ENCODE data around the gene TMPRSS3.

DNA sequence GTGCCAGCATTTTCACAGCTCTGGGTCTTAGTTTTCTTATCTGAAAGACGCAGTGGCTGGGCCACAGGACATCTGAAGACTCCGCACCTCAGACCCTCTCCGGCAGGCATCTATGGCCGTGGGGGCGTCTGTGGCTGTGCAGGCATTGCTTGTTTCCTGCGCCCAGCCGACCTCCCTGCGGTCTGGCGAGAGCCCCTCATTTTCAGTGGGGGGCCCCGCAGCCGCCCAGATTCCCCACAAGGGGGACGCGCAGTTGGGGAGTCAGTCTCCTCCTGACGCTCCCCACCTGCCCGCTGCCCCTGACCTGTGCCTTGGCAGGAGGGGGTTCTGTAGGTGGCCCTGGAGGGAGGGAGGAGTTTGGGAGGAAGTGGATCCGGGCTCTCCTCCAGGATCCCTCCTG, 26.0 kb downstream of the TMPRSS3 start:
- TF ChIP-seq ZFP30 (CRISPR knock-in tag; IDR thresholded peaks at IDR 0.05): no peak
- no peak for TF ChIP-seq OSR1 (CRISPR knock-in tag; IDR thresholded peaks at IDR 0.05)
- TF ChIP-seq, protein P1, sequence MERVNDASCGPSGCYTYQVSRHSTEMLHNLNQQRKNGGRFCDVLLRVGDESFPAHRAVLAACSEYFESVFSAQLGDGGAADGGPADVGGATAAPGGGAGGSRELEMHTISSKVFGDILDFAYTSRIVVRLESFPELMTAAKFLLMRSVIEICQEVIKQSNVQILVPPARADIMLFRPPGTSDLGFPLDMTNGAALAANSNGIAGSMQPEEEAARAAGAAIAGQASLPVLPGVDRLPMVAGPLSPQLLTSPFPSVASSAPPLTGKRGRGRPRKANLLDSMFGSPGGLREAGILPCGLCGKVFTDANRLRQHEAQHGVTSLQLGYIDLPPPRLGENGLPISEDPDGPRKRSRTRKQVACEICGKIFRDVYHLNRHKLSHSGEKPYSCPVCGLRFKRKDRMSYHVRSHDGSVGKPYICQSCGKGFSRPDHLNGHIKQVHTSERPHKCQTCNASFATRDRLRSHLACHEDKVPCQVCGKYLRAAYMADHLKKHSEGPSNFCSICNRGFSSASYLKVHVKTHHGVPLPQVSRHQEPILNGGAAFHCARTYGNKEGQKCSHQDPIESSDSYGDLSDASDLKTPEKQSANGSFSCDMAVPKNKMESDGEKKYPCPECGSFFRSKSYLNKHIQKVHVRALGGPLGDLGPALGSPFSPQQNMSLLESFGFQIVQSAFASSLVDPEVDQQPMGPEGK (CRISPR knock-in tag; IDR thresholded peaks at IDR 0.05; ENCODE audit: borderline replicate concordance): no peak
- TF ChIP-seq GLIS3 (CRISPR knock-in tag; IDR thresholded peaks at IDR 0.05): no peak
- TF ChIP-seq TCF4 (CRISPR knock-in tag; IDR thresholded peaks at IDR 0.05; ENCODE audit: borderline replicate concordance): no peak
- TF ChIP-seq ZNF8 (CRISPR knock-in tag; IDR thresholded peaks at IDR 0.05): no peak
- no peak for TF ChIP-seq CSDC2 (CRISPR knock-in tag; IDR thresholded peaks at IDR 0.05)
- TF ChIP-seq, protein P2, sequence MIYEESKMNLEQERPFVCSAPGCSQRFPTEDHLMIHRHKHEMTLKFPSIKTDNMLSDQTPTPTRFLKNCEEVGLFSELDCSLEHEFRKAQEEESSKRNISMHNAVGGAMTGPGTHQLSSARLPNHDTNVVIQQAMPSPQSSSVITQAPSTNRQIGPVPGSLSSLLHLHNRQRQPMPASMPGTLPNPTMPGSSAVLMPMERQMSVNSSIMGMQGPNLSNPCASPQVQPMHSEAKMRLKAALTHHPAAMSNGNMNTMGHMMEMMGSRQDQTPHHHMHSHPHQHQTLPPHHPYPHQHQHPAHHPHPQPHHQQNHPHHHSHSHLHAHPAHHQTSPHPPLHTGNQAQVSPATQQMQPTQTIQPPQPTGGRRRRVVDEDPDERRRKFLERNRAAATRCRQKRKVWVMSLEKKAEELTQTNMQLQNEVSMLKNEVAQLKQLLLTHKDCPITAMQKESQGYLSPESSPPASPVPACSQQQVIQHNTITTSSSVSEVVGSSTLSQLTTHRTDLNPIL (CRISPR knock-in tag; IDR thresholded peaks at IDR 0.05; ENCODE audit: low read depth): no peak
- TF ChIP-seq, protein P3, sequence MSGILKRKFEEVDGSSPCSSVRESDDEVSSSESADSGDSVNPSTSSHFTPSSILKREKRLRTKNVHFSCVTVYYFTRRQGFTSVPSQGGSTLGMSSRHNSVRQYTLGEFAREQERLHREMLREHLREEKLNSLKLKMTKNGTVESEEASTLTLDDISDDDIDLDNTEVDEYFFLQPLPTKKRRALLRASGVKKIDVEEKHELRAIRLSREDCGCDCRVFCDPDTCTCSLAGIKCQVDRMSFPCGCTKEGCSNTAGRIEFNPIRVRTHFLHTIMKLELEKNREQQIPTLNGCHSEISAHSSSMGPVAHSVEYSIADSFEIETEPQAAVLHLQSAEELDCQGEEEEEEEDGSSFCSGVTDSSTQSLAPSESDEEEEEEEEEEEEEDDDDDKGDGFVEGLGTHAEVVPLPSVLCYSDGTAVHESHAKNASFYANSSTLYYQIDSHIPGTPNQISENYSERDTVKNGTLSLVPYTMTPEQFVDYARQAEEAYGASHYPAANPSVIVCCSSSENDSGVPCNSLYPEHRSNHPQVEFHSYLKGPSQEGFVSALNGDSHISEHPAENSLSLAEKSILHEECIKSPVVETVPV (CRISPR knock-in tag; IDR thresholded peaks at IDR 0.05): no peak
